Endothelial cell (in vitro differentiated cells): ENCODE results near the gene PALM2AKAP2. TPM values are rescaled to one million over a fixed set of nuclear protein-coding genes. Genes with fewer than 3 reads are reported as not detected.

Source experiments
- DNase-seq: peaks from one replicate; pipeline ENCODE4 v3.0.0; 2021; ENCODE audit warnings: low spot score
- H3K27ac Mint-ChIP-seq: one replicate; pipeline ENCODE4 v1.8.0; 2021; ENCODE audit warnings: mixed read lengths, inconsistent platforms; ENCODE audit not compliant: unreplicated experiment
- H3K27me3 Mint-ChIP-seq: one replicate; pipeline ENCODE4 v1.8.0; 2021; ENCODE audit warnings: mild to moderate bottlenecking, moderate library complexity, mixed read lengths, inconsistent platforms; ENCODE audit not compliant: unreplicated experiment
- H3K36me3 Mint-ChIP-seq: one replicate; pipeline ENCODE4 v1.8.0; 2021; ENCODE audit warnings: mild to moderate bottlenecking, low read depth, mixed read lengths, inconsistent platforms; ENCODE audit not compliant: unreplicated experiment
- H3K4me1 Mint-ChIP-seq: one replicate; pipeline ENCODE4 v1.8.0; 2021; ENCODE audit warnings: mild to moderate bottlenecking, mixed read lengths, inconsistent platforms; ENCODE audit not compliant: unreplicated experiment
- H3K4me3 Mint-ChIP-seq: one replicate; pipeline ENCODE4 v1.8.0; 2021; ENCODE audit warnings: mild to moderate bottlenecking, mixed read lengths, inconsistent platforms; ENCODE audit not compliant: unreplicated experiment
- H3K9me3 Mint-ChIP-seq: one replicate; pipeline ENCODE4 v1.8.0; 2021; ENCODE audit warnings: mixed read lengths, inconsistent platforms; ENCODE audit not compliant: unreplicated experiment
- long read RNA-seq: library from polyadenylated mRNA; unstranded; transcript quantifications from one replicate; pipeline ENCODE4 v2.0.0, GENCODE V29; 2020; ENCODE audit not compliant: unreplicated experiment
- total RNA-seq: library from RNA; stranded (reverse); fragmentation: NEBNext Ultra II Directional; extraction: Animal tissue kit (Norgen Biotek cat#: 25700); gene quantifications from one replicate; pipeline ENCODE4 v1.2.1, GENCODE V29; 2021; ENCODE audit not compliant: unreplicated experiment
- TF ChIP-seq, protein P1 (sequence below): fragments of 200-600 bp; sonication (generic); IDR thresholded peaks from one replicate; pipeline ENCODE4 v1.5.0; 2021; ENCODE audit warnings: antibody characterized with exemption; ENCODE audit not compliant: unreplicated experiment

Gene PALM2AKAP2
- total RNA-seq: 1.2 TPM
- long read RNA-seq: 0 reads

DNA sequence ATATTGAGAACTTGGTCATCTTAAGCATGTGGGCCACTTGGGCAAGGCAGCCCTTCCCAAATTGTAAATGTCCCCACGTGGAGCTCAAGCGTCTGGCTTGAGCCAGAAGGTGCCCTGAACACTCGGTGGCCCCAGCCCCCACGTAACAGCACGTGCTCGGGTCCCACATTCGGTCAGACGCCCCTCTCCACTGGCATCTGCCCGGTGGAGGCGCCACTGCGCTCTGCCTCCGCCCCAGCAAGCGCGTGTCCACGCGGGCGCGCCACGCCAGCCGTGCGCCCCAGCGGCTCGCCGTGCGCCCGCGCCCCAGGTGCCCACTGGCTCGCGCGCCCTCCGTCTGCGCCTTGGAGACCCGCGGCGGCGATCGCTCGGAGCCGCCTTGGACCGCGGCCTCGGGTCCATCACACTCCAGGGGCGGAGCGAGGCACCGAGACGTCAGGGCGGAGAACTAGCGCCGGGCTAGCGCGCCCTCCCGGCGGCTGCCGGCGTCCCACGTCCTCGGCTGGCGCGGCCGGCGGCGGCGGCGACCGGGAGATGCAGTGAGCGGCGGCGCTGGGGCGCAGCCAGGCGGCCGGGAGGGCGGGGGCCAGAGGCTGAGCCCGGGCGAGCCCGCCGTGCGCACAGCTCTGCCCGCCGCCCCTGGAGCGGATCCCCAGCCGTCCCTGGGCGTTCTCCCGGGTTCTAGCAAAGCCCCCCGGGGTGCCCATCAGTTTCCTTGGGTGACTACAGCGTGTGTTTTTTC is at the start of gene PALM2AKAP2:
Gene PALM2AKAP2, plus strand, starts transcription at position 488 of the 742 bp plus-strand sequence. CDS start 291 bp downstream, outside the sequence.
- peak within 1 kb of the TSS; percentile 76 for H3K4me3 Mint-ChIP-seq
- peak; percentile 65 for DNase-seq

DNA sequence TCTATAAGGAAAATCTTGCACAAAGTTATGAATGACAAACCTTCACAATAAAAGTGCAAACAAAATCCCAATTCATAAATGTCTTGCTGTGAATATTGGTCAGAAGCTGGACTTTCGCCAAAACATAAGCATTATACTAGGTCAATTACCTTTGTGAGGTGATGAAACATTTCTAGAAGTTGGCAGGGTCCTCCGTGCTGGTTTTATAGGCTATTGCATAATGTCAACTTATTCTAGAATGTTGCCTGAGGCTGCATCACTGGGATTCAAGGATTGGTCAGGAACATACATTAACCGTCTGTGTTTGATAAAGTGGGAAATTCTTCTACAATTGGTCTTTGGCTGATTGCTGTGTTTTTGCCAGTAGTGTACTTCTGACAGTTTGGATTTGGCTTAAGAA is 49.8 kb upstream of the PALM2AKAP2 start:
- Mint-ChIP-seq H3K4me1 (peaks cover 11% of the 10 kb centered on the region), H3K36me3 (no peaks in the 10 kb centered on the region), H3K4me3 (no peak overlapping the region), H3K27me3 (peaks cover 2% of the 10 kb centered on the region), H3K9me3 (no peaks in the 10 kb centered on the region), H3K27ac (no peak overlapping the region)
- DNase-seq: no peak
- TF ChIP-seq, protein P1, sequence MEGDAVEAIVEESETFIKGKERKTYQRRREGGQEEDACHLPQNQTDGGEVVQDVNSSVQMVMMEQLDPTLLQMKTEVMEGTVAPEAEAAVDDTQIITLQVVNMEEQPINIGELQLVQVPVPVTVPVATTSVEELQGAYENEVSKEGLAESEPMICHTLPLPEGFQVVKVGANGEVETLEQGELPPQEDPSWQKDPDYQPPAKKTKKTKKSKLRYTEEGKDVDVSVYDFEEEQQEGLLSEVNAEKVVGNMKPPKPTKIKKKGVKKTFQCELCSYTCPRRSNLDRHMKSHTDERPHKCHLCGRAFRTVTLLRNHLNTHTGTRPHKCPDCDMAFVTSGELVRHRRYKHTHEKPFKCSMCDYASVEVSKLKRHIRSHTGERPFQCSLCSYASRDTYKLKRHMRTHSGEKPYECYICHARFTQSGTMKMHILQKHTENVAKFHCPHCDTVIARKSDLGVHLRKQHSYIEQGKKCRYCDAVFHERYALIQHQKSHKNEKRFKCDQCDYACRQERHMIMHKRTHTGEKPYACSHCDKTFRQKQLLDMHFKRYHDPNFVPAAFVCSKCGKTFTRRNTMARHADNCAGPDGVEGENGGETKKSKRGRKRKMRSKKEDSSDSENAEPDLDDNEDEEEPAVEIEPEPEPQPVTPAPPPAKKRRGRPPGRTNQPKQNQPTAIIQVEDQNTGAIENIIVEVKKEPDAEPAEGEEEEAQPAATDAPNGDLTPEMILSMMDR: no peak

More for the DNA sequence above, at the start of gene PALM2AKAP2:
- TF ChIP-seq, protein P1: no peak
- no peaks in the 10 kb centered on the region for H3K36me3 Mint-ChIP-seq
- no peaks in the 10 kb centered on the region for H3K4me1 Mint-ChIP-seq
- H3K27me3 Mint-ChIP-seq: peaks cover 3% of the 10 kb centered on the region
- no peak within 1 kb of the TSS for H3K27ac Mint-ChIP-seq
- no peaks in the 10 kb centered on the region for H3K9me3 Mint-ChIP-seq

DNA sequence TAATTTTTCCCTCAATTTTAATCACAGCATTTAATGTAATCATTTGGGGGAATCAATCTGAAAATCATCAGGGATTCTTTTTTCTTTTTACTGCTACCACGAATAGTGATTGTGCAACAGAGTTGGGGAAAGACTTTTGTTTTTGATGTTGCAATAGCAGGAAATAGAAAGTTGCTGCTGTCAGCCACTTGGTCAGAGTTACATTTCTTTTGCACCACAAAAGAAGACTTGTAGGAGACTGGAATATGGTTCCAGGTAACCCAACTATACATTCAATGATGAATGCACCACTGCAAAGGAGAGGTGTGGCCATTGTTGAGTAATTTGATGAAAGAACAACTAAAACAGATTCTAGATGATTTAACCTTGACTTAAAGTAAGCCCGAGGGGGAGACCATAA is 46.3 kb upstream of the PALM2AKAP2 start:
- Mint-ChIP-seq H3K27me3 (peaks cover 2% of the 10 kb centered on the region), H3K4me1 (peaks cover 11% of the 10 kb centered on the region), H3K9me3 (no peaks in the 10 kb centered on the region), H3K27ac (no peak overlapping the region), H3K36me3 (no peaks in the 10 kb centered on the region), H3K4me3 (no peak overlapping the region)
- TF ChIP-seq, protein P1: no peak
- no peak for DNase-seq

DNA sequence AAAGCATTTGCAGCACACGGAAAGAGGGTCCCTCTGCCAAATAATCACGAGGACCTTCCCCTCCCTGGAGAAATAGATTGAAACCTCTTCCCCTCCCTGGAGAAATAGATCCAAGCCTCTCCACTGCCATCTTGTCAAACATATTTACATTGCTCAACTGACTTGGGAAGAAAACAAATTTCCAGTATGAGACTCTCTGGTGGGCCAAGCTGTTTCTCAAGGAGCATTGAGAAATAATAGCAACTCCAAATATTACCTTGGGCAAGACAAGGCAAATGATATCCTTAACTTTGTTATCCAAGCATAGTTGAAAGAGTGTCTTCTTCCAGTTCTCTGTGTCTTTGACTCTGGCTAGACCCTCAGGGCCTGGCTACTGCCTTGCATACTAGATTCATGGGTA is 45.2 kb upstream of the PALM2AKAP2 start:
- TF ChIP-seq, protein P1: no peak
- no peaks in the 10 kb centered on the region for H3K36me3 Mint-ChIP-seq
- H3K27ac Mint-ChIP-seq: no peak overlapping the region
- H3K27me3 Mint-ChIP-seq: peaks cover 2% of the 10 kb centered on the region
- H3K4me1 Mint-ChIP-seq: peaks cover 11% of the 10 kb centered on the region
- DNase-seq: no peak
- no peaks in the 10 kb centered on the region for H3K9me3 Mint-ChIP-seq
- no peak overlapping the region for H3K4me3 Mint-ChIP-seq

DNA sequence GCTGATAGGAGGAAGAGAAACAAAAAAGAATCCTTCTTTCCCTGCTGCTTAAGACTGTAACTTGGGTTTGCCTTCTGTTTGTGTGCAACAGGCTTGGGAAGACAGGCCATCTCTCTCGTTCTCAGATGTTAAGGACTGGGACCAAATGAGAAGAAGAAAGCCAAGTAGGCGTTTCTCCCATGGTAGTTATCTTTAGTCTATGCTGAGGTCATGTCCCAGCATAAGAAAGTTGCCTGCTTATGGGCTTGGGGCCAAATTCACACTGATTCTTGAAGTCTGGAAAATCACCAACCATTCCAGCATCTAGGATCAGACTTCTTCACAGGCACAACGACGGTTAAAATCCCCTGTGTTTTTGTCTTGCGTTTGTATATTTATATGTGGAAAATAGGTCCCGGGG is 44.2 kb upstream of the PALM2AKAP2 start:
- H3K27ac Mint-ChIP-seq: no peak overlapping the region
- no peaks in the 10 kb centered on the region for H3K36me3 Mint-ChIP-seq
- TF ChIP-seq, protein P1: no peak
- no peak for DNase-seq
- H3K4me3 Mint-ChIP-seq: no peak overlapping the region
- peaks cover 11% of the 10 kb centered on the region for H3K4me1 Mint-ChIP-seq
- H3K9me3 Mint-ChIP-seq: no peaks in the 10 kb centered on the region
- peaks cover 2% of the 10 kb centered on the region for H3K27me3 Mint-ChIP-seq
